Mesenchymal stem cell (in vitro differentiated cells and primary cell): ENCODE measurements around the gene FAM199X.
"Not testable (repeated sequence)": the region's sequence is repeated elsewhere in the genome, so short reads cannot be mapped to it uniquely, and the experiment has no call there.

Experiments
- DNase-seq: peaks from one replicate; pipeline ENCODE4 v3.0.0-alpha.2; 2013
- H2AFZ ChIP-seq: one replicate; pipeline ENCODE4 v1.6.1; 2013; ENCODE audit warnings: low read depth, mild to moderate bottlenecking, control low read depth, inconsistent platforms, low read length, moderate library complexity
- H2AK5ac ChIP-seq: 2 replicates; pipeline ENCODE4 v1.6.1; 2013; ENCODE audit warnings: low read length, moderate library complexity, mild to moderate bottlenecking, inconsistent platforms; ENCODE audit not compliant: severe bottlenecking
- H2BK120ac ChIP-seq: one replicate; pipeline ENCODE4 v1.6.1; 2013; ENCODE audit warnings: low read depth, mild to moderate bottlenecking, inconsistent platforms, low read length, moderate library complexity
- H2BK12ac ChIP-seq, 2 experiments: one replicate each; pipeline ENCODE4 v1.6.1; 2013; ENCODE audit warnings: inconsistent platforms in 2 of 2, low read length in 2 of 2, mild to moderate bottlenecking in 2 of 2, moderate library complexity in 2 of 2, control low read depth in 1 of 2
- H2BK15ac ChIP-seq: one replicate; pipeline ENCODE4 v1.6.1; 2013; ENCODE audit warnings: mild to moderate bottlenecking, low read depth, inconsistent platforms; ENCODE audit not compliant: poor library complexity, severe bottlenecking
- H2BK5ac ChIP-seq: 2 replicates; pipeline ENCODE4 v1.6.1; 2013; ENCODE audit warnings: low read depth, mild to moderate bottlenecking, low read length, control low read depth, inconsistent platforms; ENCODE audit not compliant: poor library complexity, severe bottlenecking
- H3K14ac ChIP-seq, 2 experiments: one replicate each; pipeline ENCODE4 v1.6.1; 2013; ENCODE audit warnings: inconsistent platforms in 2 of 2, low read length in 2 of 2, control low read depth in 1 of 2, mild to moderate bottlenecking in 1 of 2, moderate library complexity in 1 of 2
- H3K18ac ChIP-seq, 2 experiments: one replicate each; pipeline ENCODE4 v1.6.1; 2013; ENCODE audit warnings: inconsistent platforms in 2 of 2, low read length in 2 of 2, control low read depth in 1 of 2, low read depth in 1 of 2, mild to moderate bottlenecking in 1 of 2
- H3K23ac ChIP-seq, 2 experiments: one replicate each; pipeline ENCODE4 v1.6.1; 2013; ENCODE audit warnings: inconsistent platforms in 2 of 2, low read length in 2 of 2, mild to moderate bottlenecking in 2 of 2, moderate library complexity in 2 of 2, control low read depth in 1 of 2
- H3K27ac ChIP-seq: 2 replicates; pipeline ENCODE4 v1.5.1; 2013; ENCODE audit warnings: mild to moderate bottlenecking, moderate library complexity, low read length, control low read depth, inconsistent platforms; ENCODE audit not compliant: poor library complexity, severe bottlenecking
- H3K27me3 ChIP-seq, 2 experiments: 2 replicates each; pipeline versions ENCODE4 v1.6.1 to v1.7.0; 2013; ENCODE audit warnings: low read length in 2 of 2, mild to moderate bottlenecking in 2 of 2, moderate library complexity in 2 of 2, control low read depth in 1 of 2, inconsistent platforms in 1 of 2; ENCODE audit not compliant: control insufficient read depth in 1 of 2, insufficient read depth in 1 of 2
- H3K36me3 ChIP-seq, 2 experiments: 2 replicates each; pipeline versions ENCODE4 v1.6.1 to v1.7.0; 2013; ENCODE audit warnings: low read length in 2 of 2, control low read depth in 1 of 2, inconsistent platforms in 1 of 2, low read depth in 1 of 2, mild to moderate bottlenecking in 1 of 2; ENCODE audit not compliant: insufficient read depth in 2 of 2, control insufficient read depth in 1 of 2
- H3K4ac ChIP-seq, 2 experiments: one replicate each; pipeline ENCODE4 v1.6.1; 2013; ENCODE audit warnings: inconsistent platforms in 2 of 2, low read length in 2 of 2, mild to moderate bottlenecking in 2 of 2, moderate library complexity in 2 of 2, control low read depth in 1 of 2, low read depth in 1 of 2
- H3K4me1 ChIP-seq: 2 replicates; pipeline ENCODE4 v1.6.1; 2013; ENCODE audit warnings: low read depth, low read length, control low read depth; ENCODE audit not compliant: control insufficient read depth, insufficient read depth
- H3K4me2 ChIP-seq: 2 replicates; pipeline ENCODE4 v1.6.1; 2013; ENCODE audit warnings: low read length, mild to moderate bottlenecking, inconsistent platforms; ENCODE audit not compliant: poor library complexity, severe bottlenecking
- H3K4me3 ChIP-seq, 2 experiments: 2 replicates each; pipeline versions ENCODE4 v1.5.1 to v1.7.0; 2013; ENCODE audit warnings: low read length in 2 of 2, mild to moderate bottlenecking in 2 of 2, control low read depth in 1 of 2, low read depth in 1 of 2; ENCODE audit not compliant: insufficient read depth in 1 of 2
- H3K79me1 ChIP-seq: replicated peaks from 2 replicates; pipeline ENCODE4 v1.6.1; 2013; ENCODE audit warnings: mild to moderate bottlenecking, control low read depth, low read length, inconsistent platforms; ENCODE audit not compliant: poor library complexity, severe bottlenecking
- H3K9ac ChIP-seq: 2 replicates; pipeline ENCODE4 v1.7.0; 2013; ENCODE audit warnings: mild to moderate bottlenecking, low read length, moderate library complexity
- H3K9me3 ChIP-seq: 2 replicates; pipeline ENCODE4 v1.7.0; 2013; ENCODE audit warnings: mild to moderate bottlenecking, low read length; ENCODE audit not compliant: control insufficient read depth
- H4K8ac ChIP-seq: one replicate; pipeline ENCODE4 v1.6.1; 2013; ENCODE audit warnings: inconsistent platforms, mild to moderate bottlenecking, low read length, moderate library complexity
- H4K91ac ChIP-seq: one replicate; pipeline ENCODE4 v1.6.1; 2013; ENCODE audit warnings: mild to moderate bottlenecking, low read length, inconsistent platforms
- WGBS: methylation state at CpG from one replicate; pipeline ENCODE4 v1.1.7; 2013; ENCODE audit warnings: mixed read lengths; 5-methylcytosine and 5-hydroxymethylcytosine counted together

The FAM199X gene

GRCh38 chrX:104205548-104205947, 39.3 kb downstream of the FAM199X start:
- H2AFZ ChIP-seq: no peak overlapping the region
- no peak overlapping the region for H2BK12ac ChIP-seq
- no peak overlapping the region for H2AK5ac ChIP-seq
- H3K23ac ChIP-seq: no peak overlapping the region
- no peak overlapping the region for H3K18ac ChIP-seq
- H4K91ac ChIP-seq: no peak overlapping the region
- H3K14ac ChIP-seq: no peak overlapping the region
- H3K9me3 ChIP-seq: no peaks in the 10 kb centered on the region
- H2BK15ac ChIP-seq: no peak overlapping the region
- H3K4me3 ChIP-seq: no peak overlapping the region
- H3K9ac ChIP-seq: no peak overlapping the region
- peaks cover 0 to 4% of the 10 kb centered on the region in 2 experiments for H3K36me3 ChIP-seq
- DNase-seq: no peak
- peaks cover 0 to 7% of the 10 kb centered on the region in 2 experiments for H3K27me3 ChIP-seq
- WGBS: 94% methylated on average over 4 of the region's 5 CpGs
- no peak overlapping the region for H3K4me2 ChIP-seq
- H3K79me1 ChIP-seq: no peaks in the 10 kb centered on the region
- H2BK120ac ChIP-seq: no peak overlapping the region
- H3K27ac ChIP-seq: no peak overlapping the region
- H4K8ac ChIP-seq: no peak overlapping the region
- no peak overlapping the region for H2BK5ac ChIP-seq
- H3K4me1 ChIP-seq: no peaks in the 10 kb centered on the region
- no peak overlapping the region for H3K4ac ChIP-seq

GRCh38 chrX:104211187-104211586, 44.9 kb downstream of the FAM199X start:
- H3K4me1 ChIP-seq: no peaks in the 10 kb centered on the region
- no peak overlapping the region for H2AFZ ChIP-seq
- H3K36me3 ChIP-seq: no peaks in the 10 kb centered on the region
- H3K18ac ChIP-seq: no peak overlapping the region
- H3K9ac ChIP-seq: no peak overlapping the region
- H3K27ac ChIP-seq: no peak overlapping the region
- 73% methylated on average over 2 of the region's 5 CpGs for WGBS
- no peak overlapping the region for H3K4me3 ChIP-seq
- no peak overlapping the region for H3K4ac ChIP-seq
- no peak overlapping the region for H2BK120ac ChIP-seq
- H3K9me3 ChIP-seq: no peaks in the 10 kb centered on the region
- H3K27me3 ChIP-seq: peaks cover 0 to 14% of the 10 kb centered on the region in 2 experiments
- no peak overlapping the region for H2BK15ac ChIP-seq
- H4K8ac ChIP-seq: no peak overlapping the region
- H3K4me2 ChIP-seq: no peak overlapping the region
- no peak overlapping the region for H2BK5ac ChIP-seq
- no peak overlapping the region for H3K23ac ChIP-seq
- no peak overlapping the region for H2BK12ac ChIP-seq
- no peak overlapping the region for H3K14ac ChIP-seq
- H3K79me1 ChIP-seq: no peaks in the 10 kb centered on the region
- DNase-seq: no peak
- H2AK5ac ChIP-seq: no peak overlapping the region
- H4K91ac ChIP-seq: no peak overlapping the region

- H3K23ac ChIP-seq, H2BK120ac ChIP-seq, H3K18ac ChIP-seq, H3K79me1 ChIP-seq, H2BK5ac ChIP-seq, H3K4me2 ChIP-seq, H3K4me1 ChIP-seq, H4K91ac ChIP-seq, H2BK12ac ChIP-seq, H2BK15ac ChIP-seq, H3K9me3 ChIP-seq, H3K27ac ChIP-seq, H3K36me3 ChIP-seq, DNase-seq, H3K9ac ChIP-seq, H2AFZ ChIP-seq, H2AK5ac ChIP-seq, H3K4ac ChIP-seq, H4K8ac ChIP-seq, H3K4me3 ChIP-seq, H3K14ac ChIP-seq: not testable (repeated sequence)
- peaks cover 0 to 26% of the 10 kb centered on the region in 2 experiments for H3K27me3 ChIP-seq
- WGBS: 92% methylated on average over 7 of the region's 10 CpGs
Measured at GRCh38 chrX:104230060-104230459, 63.8 kb downstream of the FAM199X start.
